MM.1S (cell line): ENCODE measurements around the gene SUSD1.

Source experiments
- DNase-seq: peaks from one replicate; pipeline ENCODE4 v3.0.0-alpha.2; 2015
- H2AFZ ChIP-seq: fragments of 300-600 bp; sonication (generic); 2 replicates; pipeline ENCODE4 v1.6.0; 2016; ENCODE audit warnings: antibody characterized with exemption, low read length
- H3F3A ChIP-seq: fragments of 300-600 bp; sonication (generic); 2 replicates; pipeline ENCODE4 v1.6.1; 2016; ENCODE audit warnings: mild to moderate bottlenecking, antibody characterized with exemption, low read length, moderate library complexity, mixed read lengths; ENCODE audit not compliant: insufficient read depth
- H3K27ac ChIP-seq: fragments of 300-600 bp; sonication (generic); 2 replicates; pipeline ENCODE4 v1.5.1; 2016; ENCODE audit warnings: mild to moderate bottlenecking, low read length
- H3K27me3 ChIP-seq: fragments of 300-600 bp; sonication (generic); replicated peaks from 2 replicates; pipeline ENCODE4 v1.6.0; 2016; ENCODE audit warnings: low read length; ENCODE audit not compliant: insufficient read depth
- H3K36me3 ChIP-seq: fragments of 300-600 bp; sonication (generic); replicated peaks from 2 replicates; pipeline ENCODE4 v1.6.1; 2016; ENCODE audit warnings: mild to moderate bottlenecking, low read length, mixed read lengths; ENCODE audit not compliant: insufficient read depth
- H3K4me1 ChIP-seq: fragments of 300-600 bp; sonication (generic); 2 replicates; pipeline ENCODE4 v1.6.1; 2016; ENCODE audit warnings: low read length, mixed read lengths
- H3K4me2 ChIP-seq: fragments of 300-600 bp; sonication (generic); 2 replicates; pipeline ENCODE4 v1.6.0; 2016; ENCODE audit warnings: low read depth, low read length
- H3K4me3 ChIP-seq: fragments of 300-600 bp; sonication (generic); 2 replicates; pipeline ENCODE4 v1.5.1; 2016; ENCODE audit warnings: low read length, mixed read lengths
- H3K79me2 ChIP-seq: fragments of 300-600 bp; sonication (generic); 2 replicates; pipeline ENCODE4 v1.6.1; 2016; ENCODE audit warnings: mixed run types, low read length, mixed read lengths
- H3K9ac ChIP-seq: fragments of 300-600 bp; sonication (generic); 2 replicates; pipeline ENCODE4 v1.6.1; 2016; ENCODE audit warnings: low read length, mixed read lengths
- H3K9me2 ChIP-seq: fragments of 300-600 bp; sonication (generic); replicated peaks from 2 replicates; pipeline ENCODE4 v1.6.1; 2016; ENCODE audit warnings: mild to moderate bottlenecking, low read length, mixed read lengths; ENCODE audit not compliant: insufficient read depth
- H3K9me3 ChIP-seq: fragments of 300-600 bp; sonication (generic); replicated peaks from 2 replicates; pipeline ENCODE4 v1.6.1; 2016; ENCODE audit warnings: mild to moderate bottlenecking, low read length, mixed read lengths; ENCODE audit not compliant: insufficient read depth
- H4K20me1 ChIP-seq: fragments of 300-600 bp; sonication (generic); 2 replicates; pipeline ENCODE4 v1.6.1; 2016; ENCODE audit warnings: mild to moderate bottlenecking, low read length, moderate library complexity, mixed read lengths; ENCODE audit not compliant: insufficient read depth
- CTCF ChIP-seq: fragments of 300-600 bp; sonication (generic); IDR thresholded peaks from 2 replicates; pipeline ENCODE4 v1.5.1; 2016; ENCODE audit warnings: antibody characterized with exemption, low read length, mixed read lengths
- EZH2 ChIP-seq: fragments of 300-600 bp; sonication (generic); optimal IDR thresholded peaks from 2 replicates; pipeline ENCODE3; 2017; ENCODE audit warnings: low read depth, mild to moderate bottlenecking, antibody characterized with exemption, low read length, mixed read lengths
- EZH2phosphoT487 ChIP-seq: fragments of 300-600 bp; sonication (generic); IDR thresholded peaks from 2 replicates; pipeline ENCODE4 v1.6.1; 2018; ENCODE audit warnings: antibody characterized with exemption, low read length

SUSD1 gene

DNA sequence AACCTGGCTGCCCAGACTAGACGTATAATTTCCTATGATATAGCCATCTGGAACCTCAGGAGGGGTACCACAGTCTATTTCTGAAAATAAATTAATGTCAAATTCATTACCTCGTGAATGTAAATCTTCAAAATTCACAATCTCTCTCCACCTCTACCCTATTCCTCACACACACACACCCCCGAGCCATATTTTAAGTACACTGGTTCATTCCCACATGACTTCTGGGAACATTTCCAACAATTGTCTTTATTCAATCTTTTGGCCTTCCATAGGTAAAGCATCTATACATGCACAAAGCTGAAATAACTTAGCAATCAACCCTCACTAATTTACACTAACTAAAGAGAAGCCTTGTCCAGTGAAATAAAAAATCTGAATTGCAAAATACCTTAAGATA is 32.7 kb downstream of the SUSD1 start:
- no peak overlapping the region for H3K27ac ChIP-seq
- TF ChIP-seq EZH2phosphoT487: no peak
- no peak for TF ChIP-seq CTCF
- no peak for TF ChIP-seq EZH2
- H3K4me1 ChIP-seq: peaks cover 9% of the 10 kb centered on the region
- no peaks in the 10 kb centered on the region for H3K79me2 ChIP-seq
- no peak overlapping the region for H3K9ac ChIP-seq
- no peak for DNase-seq
- no peaks in the 10 kb centered on the region for H4K20me1 ChIP-seq
- H3K4me2 ChIP-seq: no peak overlapping the region
- H3F3A ChIP-seq: 0 out of 2 replicates have a peak, but pooled peaks cover 5% of the 10 kb centered on the region
- H3K9me3 ChIP-seq: no peaks in the 10 kb centered on the region
- H3K4me3 ChIP-seq: no peak overlapping the region
- no peaks in the 10 kb centered on the region for H3K27me3 ChIP-seq
- no peaks in the 10 kb centered on the region for H3K36me3 ChIP-seq
- H3K9me2 ChIP-seq: no peaks in the 10 kb centered on the region
- H2AFZ ChIP-seq: no peak overlapping the region

DNA sequence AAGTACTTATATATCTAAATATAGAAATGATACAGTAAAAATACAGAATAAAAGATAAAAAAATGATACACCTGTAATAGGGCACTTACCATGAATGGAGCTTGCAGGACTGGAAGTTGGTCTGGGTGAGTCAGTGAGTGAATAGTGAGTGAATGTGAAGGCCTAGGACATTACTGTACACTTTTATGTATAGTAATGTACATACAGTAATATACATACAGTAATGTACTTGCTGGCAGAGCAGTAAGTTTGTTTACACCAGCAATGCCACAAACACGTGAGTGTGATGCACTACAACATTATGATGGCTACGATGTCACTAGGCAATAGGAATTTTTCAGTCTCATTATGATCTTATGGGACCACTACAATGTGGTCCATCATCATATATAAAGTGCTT is 34.2 kb downstream of the SUSD1 start:
- no peak overlapping the region for H3K27ac ChIP-seq
- H3K79me2 ChIP-seq: no peaks in the 10 kb centered on the region
- H3K27me3 ChIP-seq: no peaks in the 10 kb centered on the region
- DNase-seq: no peak
- H3K36me3 ChIP-seq: no peaks in the 10 kb centered on the region
- H3K4me1 ChIP-seq: peaks cover 9% of the 10 kb centered on the region
- H3K9me3 ChIP-seq: no peaks in the 10 kb centered on the region
- no peaks in the 10 kb centered on the region for H3K9me2 ChIP-seq
- no peak for TF ChIP-seq EZH2phosphoT487
- TF ChIP-seq EZH2: no peak
- TF ChIP-seq CTCF: no peak
- H3K4me2 ChIP-seq: no peak overlapping the region
- H3F3A ChIP-seq: 0 out of 2 replicates have a peak, but pooled peaks cover 5% of the 10 kb centered on the region
- no peaks in the 10 kb centered on the region for H4K20me1 ChIP-seq
- H3K9ac ChIP-seq: no peak overlapping the region
- H3K4me3 ChIP-seq: no peak overlapping the region
- H2AFZ ChIP-seq: no peak overlapping the region

GRCh38 chr9:112137066-112137465 is 38.0 kb downstream of the SUSD1 start:
- Histone ChIP-seq H3K9me2 (no peaks in the 10 kb centered on the region), H2AFZ (no peak overlapping the region), H3K36me3 (no peaks in the 10 kb centered on the region), H3F3A (0 out of 2 replicates have a peak, but pooled peaks cover 5% of the 10 kb centered on the region), H4K20me1 (no peaks in the 10 kb centered on the region), H3K79me2 (no peaks in the 10 kb centered on the region), H3K9me3 (no peaks in the 10 kb centered on the region), H3K9ac (no peak overlapping the region), H3K4me3 (no peak overlapping the region), H3K27ac (no peak overlapping the region), H3K27me3 (no peaks in the 10 kb centered on the region), H3K4me2 (no peak overlapping the region), H3K4me1 (peaks cover 9% of the 10 kb centered on the region)
- TF ChIP-seq EZH2phosphoT487 (no peak), CTCF (no peak), EZH2 (no peak)
- DNase-seq: no peak
